HepG2 (cell line): ENCODE results near the gene STRIP1.

Source experiments
- DNMT1 ChIP-seq: sonication (generic); formaldehyde crosslinking; IDR thresholded peaks from 2 replicates; pipeline ENCODE4 v1.5.1; 2020; ENCODE audit warnings: mild to moderate bottlenecking, missing genetic modification reagents
- DPF2 ChIP-seq: sonication (generic); formaldehyde crosslinking; IDR thresholded peaks from 2 replicates; pipeline ENCODE4 v1.4.0; 2020; ENCODE audit warnings: mild to moderate bottlenecking, low read depth, missing genetic modification reagents, borderline replicate concordance
- FOXP1 ChIP-seq, 2 experiments: fragments of 450-650 bp in 1 of 2; IDR thresholded peaks; 2 replicates each; pipeline ENCODE4 v1.6.1; 2017 to 2018; ENCODE audit warnings: antibody characterized with exemption in 1 of 2
- MAFK ChIP-seq, 2 experiments: IDR thresholded peaks in 1 of 2; conservative IDR thresholded peaks in 1 of 2; 2 replicates each; pipeline ENCODE4 v1.6.1; 2011; ENCODE audit warnings: improper control_type of control experiment in 2 of 2, low read length in 2 of 2
- MYC ChIP-seq: sonication (generic); formaldehyde crosslinking; IDR thresholded peaks from 2 replicates; pipeline ENCODE4 v1.9.0; 2021; ENCODE audit warnings: missing genetic modification reagents, borderline replicate concordance
- PTBP1 ChIP-seq: fragments of 200-400 bp; formaldehyde crosslinking; IDR thresholded peaks from 2 replicates; pipeline ENCODE4 v1.6.1; 2018; ENCODE audit warnings: low read length, low read depth; ENCODE audit not compliant: poor library complexity, severe bottlenecking
- SOX6 ChIP-seq, 2 experiments: fragments of 450-650 bp in 1 of 2; sonication (generic) in 1 of 2; formaldehyde crosslinking in 1 of 2; IDR thresholded peaks; 2 replicates each; pipeline versions ENCODE4 v1.4.0 to v1.6.1; 2017 to 2020; ENCODE audit warnings: antibody characterized with exemption in 1 of 2, mild to moderate bottlenecking in 1 of 2, missing genetic modification reagents in 1 of 2
- TFAP4 ChIP-seq: sonication (generic); IDR thresholded peaks from 2 replicates; pipeline ENCODE4 v1.6.1; 2016; ENCODE audit warnings: low read depth, borderline replicate concordance
- TF ChIP-seq, protein P1 (sequence below): sonication (generic); formaldehyde crosslinking; IDR thresholded peaks from 2 replicates; pipeline ENCODE4 v1.5.0; 2020; ENCODE audit warnings: mild to moderate bottlenecking, missing genetic modification reagents, moderate library complexity

DNA sequence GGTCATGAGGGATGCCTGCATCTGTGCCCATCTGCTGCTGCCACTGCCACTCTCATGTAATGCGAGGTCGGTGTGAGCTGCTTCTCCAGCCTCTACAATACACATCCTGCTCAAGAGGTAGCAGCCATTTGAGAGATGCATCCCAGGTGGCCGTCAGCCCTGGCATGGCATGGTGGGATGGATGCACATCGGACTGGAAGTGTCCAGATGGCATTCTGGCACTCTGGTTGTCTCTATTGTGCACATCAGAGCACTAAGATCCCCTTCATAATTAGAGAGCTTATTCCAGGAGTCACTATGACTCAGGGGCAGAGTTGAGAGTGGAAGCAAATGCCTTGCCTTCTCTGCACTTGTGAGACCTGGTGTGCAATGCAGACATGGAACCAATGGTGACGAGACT is 3.8 kb downstream of the STRIP1 start:
- TF ChIP-seq MAFK (conservative IDR thresholded peaks at IDR 0.05 in 1 of 2, IDR thresholded peaks at IDR 0.05 in 1 of 2; ENCODE audit: low read length in 2 of 2) (no peak), SOX6 (IDR thresholded peaks at IDR 0.05) (no peak), SOX6 (CRISPR knock-in tag; IDR thresholded peaks at IDR 0.05) (no peak), DNMT1 (CRISPR knock-in tag) (no peak), MYC (CRISPR knock-in tag) (no peak), PTBP1 (no peak), TFAP4 (no peak), FOXP1 (IDR thresholded peaks at IDR 0.05) (no peak), FOXP1 (CRISPR knock-in tag; IDR thresholded peaks at IDR 0.05) (no peak), DPF2 (CRISPR knock-in tag) (no peak)
- TF ChIP-seq, protein P1, sequence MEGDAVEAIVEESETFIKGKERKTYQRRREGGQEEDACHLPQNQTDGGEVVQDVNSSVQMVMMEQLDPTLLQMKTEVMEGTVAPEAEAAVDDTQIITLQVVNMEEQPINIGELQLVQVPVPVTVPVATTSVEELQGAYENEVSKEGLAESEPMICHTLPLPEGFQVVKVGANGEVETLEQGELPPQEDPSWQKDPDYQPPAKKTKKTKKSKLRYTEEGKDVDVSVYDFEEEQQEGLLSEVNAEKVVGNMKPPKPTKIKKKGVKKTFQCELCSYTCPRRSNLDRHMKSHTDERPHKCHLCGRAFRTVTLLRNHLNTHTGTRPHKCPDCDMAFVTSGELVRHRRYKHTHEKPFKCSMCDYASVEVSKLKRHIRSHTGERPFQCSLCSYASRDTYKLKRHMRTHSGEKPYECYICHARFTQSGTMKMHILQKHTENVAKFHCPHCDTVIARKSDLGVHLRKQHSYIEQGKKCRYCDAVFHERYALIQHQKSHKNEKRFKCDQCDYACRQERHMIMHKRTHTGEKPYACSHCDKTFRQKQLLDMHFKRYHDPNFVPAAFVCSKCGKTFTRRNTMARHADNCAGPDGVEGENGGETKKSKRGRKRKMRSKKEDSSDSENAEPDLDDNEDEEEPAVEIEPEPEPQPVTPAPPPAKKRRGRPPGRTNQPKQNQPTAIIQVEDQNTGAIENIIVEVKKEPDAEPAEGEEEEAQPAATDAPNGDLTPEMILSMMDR, result no peak
